Large intestine (tissue), 3 donors: ENCODE data around the gene CCDC33. TPM values are rescaled to one million over a fixed set of nuclear protein-coding genes. Genes with fewer than 3 reads are reported as not detected.
"Not testable (repeated sequence)": the region's sequence is repeated elsewhere in the genome, so short reads cannot be mapped to it uniquely, and the experiment has no call there.

Source experiments
- DNase-seq, 2 donors: peaks; one replicate each; pipeline versions ENCODE4 v3.0.0 to v3.0.0-alpha.2; 2013
- H3K27ac ChIP-seq: one replicate; pipeline ENCODE4 v1.5.1; 2013; ENCODE audit warnings: low read length
- H3K27me3 ChIP-seq: 2 replicates; pipeline ENCODE4 v1.6.1; 2013; ENCODE audit warnings: low read length; ENCODE audit not compliant: control insufficient read depth, insufficient read depth
- H3K36me3 ChIP-seq: 2 replicates; pipeline ENCODE4 v1.6.1; 2013; ENCODE audit warnings: low read length; ENCODE audit not compliant: control insufficient read depth, insufficient read depth
- H3K4me1 ChIP-seq: one replicate; pipeline ENCODE4 v1.6.1; 2013; ENCODE audit warnings: low read length; ENCODE audit not compliant: control insufficient read depth, insufficient read depth
- H3K4me3 ChIP-seq: one replicate; pipeline ENCODE4 v1.5.1; 2013; ENCODE audit warnings: low read length
- H3K9me3 ChIP-seq: one replicate; pipeline ENCODE4 v1.6.1; 2013; ENCODE audit warnings: mild to moderate bottlenecking, low read depth, low read length, moderate library complexity; ENCODE audit not compliant: control insufficient read depth
- WGBS: methylation state at CpG from one replicate; pipeline ENCODE4 v1.1.5; 2013; ENCODE audit warnings: low lambda C conversion rate; ENCODE audit not compliant: insufficient coverage; 5-methylcytosine and 5-hydroxymethylcytosine counted together
- polyA plus RNA-seq: library from polyadenylated mRNA; unstranded; fragments of 120-200 nt; gene quantifications from one replicate; pipeline ENCODE4 v1.2.1, GENCODE V29; 2013

CCDC33 gene
- polyA plus RNA-seq, 1 donor, result 2.2 TPM

DNA sequence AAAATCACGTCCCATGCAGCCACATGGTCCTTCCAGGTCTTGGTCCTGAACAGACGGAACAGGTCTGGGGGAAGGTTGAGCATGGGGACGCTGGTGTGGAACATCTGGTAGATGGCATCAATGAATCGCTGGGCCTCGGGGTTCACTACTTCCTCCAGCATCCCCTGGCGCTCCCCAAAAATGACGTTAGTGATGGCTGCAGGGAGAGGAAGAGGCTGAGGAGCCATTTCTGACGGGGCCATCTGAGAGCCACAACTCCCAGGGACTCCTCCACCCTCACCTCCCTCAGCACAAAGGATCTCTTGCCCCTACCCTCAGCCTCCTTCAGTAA lies 107.6 kb downstream of the CCDC33 start:
- no peaks in the 10 kb centered on the region for H3K36me3 ChIP-seq
- DNase-seq, result no peak
- no CpG with 5 or more reads among the region's 8 CpGs for WGBS
- H3K27ac ChIP-seq, result no peak overlapping the region
- no peaks in the 10 kb centered on the region for H3K4me1 ChIP-seq
- no peak overlapping the region for H3K4me3 ChIP-seq
- H3K9me3 ChIP-seq, result no peaks in the 10 kb centered on the region
- peaks cover 3% of the 10 kb centered on the region for H3K27me3 ChIP-seq

DNA sequence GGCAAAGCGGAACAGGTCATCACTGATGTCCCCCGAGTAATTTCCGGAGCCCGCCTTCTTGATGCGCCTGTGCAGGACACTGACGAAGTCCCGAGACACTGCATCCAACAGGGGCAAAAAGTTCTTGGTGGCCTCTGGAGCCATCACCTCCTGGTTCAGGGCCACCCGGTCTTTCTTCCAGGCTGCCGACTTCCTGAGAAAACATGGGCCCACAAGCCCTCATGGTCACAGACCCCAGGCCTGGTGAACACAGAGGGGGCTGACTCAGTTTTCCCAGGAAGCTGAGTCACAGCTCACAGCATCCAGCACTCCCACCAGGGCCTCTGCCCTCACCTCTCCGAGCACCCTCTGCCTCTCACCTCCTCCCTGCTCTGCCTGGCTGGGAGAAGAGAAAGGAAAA lies 108.9 kb downstream of the CCDC33 start:
- no peak overlapping the region for H3K27ac ChIP-seq
- H3K4me1 ChIP-seq, result no peaks in the 10 kb centered on the region
- peaks cover 3% of the 10 kb centered on the region for H3K27me3 ChIP-seq
- H3K36me3 ChIP-seq, result no peaks in the 10 kb centered on the region
- WGBS, result no CpG with 5 or more reads among the region's 10 CpGs
- no peak overlapping the region for H3K4me3 ChIP-seq
- no peaks in the 10 kb centered on the region for H3K9me3 ChIP-seq
- no peak for DNase-seq

DNA sequence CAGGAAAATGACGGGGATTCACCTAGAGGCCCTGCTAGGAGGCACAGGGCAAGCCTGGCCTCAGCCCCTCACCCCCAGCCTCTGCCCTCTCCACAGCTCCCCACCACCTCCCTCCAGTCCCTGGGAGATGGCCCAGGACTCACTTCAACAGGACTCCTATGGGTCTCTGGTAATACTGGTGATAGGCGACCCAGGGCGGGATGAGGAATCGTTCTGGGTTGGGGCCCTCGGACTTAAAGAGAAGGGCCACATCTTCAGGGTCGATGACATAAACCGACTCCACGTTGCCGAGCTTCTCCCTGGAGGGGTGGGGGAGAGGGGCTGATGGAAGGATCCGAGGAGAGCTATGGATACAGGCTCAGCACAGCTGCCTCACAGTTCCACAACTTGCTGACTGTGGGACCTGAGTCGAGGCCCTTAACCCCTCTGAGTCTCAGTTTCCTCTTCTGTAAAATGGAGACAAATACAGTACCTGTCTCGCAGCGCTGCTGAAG lies 111.7 kb downstream of the CCDC33 start:
- Histone ChIP-seq H3K4me1 (no peaks in the 10 kb centered on the region), H3K36me3 (no peaks in the 10 kb centered on the region), H3K27me3 (no peaks in the 10 kb centered on the region), H3K9me3 (no peaks in the 10 kb centered on the region), H3K27ac (no peak overlapping the region), H3K4me3 (no peak overlapping the region)
- WGBS, result no CpG with 5 or more reads among the region's 13 CpGs
- DNase-seq, result no peak

- no peak overlapping the region for H3K4me3 ChIP-seq
- no peaks in the 10 kb centered on the region for H3K36me3 ChIP-seq
- no peaks in the 10 kb centered on the region for H3K9me3 ChIP-seq
- no peaks in the 10 kb centered on the region for H3K27me3 ChIP-seq
- H3K27ac ChIP-seq, result no peak overlapping the region
- no peak for DNase-seq
- WGBS, result 83% methylated on average over 1 of the region's 3 CpGs
- no peaks in the 10 kb centered on the region for H3K4me1 ChIP-seq
Measured at GRCh38 chr15:74349241-74349778, 113.2 kb downstream of the CCDC33 start.

DNA sequence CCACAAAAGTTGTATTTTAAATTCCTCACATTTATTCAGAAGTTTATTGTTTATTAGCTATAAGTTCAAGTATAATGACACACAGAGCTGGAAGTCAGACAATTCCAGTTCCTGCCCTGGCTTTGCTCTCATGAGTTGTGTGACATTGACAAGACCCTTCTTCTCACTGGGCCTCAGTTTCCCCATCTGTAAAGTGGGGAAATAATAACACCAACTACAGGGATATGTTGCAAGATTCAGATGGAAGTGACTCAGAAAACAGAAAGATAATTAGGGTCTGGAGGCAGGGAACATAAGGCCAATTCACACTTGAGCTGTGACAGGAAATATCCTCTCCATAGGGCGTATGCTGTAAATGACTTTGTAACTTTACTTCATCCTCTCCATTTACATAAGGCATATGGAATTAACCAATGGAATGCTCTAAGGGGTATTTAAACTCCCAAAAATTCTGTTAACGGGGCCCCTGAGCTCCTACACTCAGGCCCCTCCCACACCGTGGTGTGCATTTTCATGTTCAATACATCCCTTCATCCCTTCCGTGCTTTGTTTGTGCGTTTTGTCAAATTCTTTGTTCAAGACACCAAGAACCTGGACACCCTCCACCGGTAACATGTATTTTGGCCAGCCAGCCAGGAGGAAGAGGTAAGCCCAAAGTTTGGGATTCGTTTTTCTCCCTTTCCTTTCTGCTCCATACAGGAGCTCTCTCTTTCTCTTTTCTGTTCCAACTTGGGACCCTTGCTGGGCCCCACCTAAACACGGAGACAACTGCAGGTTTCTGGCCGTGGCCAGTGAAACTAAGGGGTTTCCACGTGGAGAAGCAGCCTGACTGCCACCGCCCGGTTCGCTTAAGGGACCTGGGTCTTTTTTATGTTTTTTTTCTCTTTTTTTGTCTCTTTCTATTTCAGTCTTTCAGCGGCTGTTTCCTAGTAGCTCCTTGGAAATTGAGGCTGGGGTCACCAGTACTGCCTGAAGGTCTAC lies 114.5 kb downstream of the CCDC33 start:
- no peaks in the 10 kb centered on the region for H3K36me3 ChIP-seq
- no peaks in the 10 kb centered on the region for H3K9me3 ChIP-seq
- H3K4me1 ChIP-seq, result no peaks in the 10 kb centered on the region
- no peaks in the 10 kb centered on the region for H3K27me3 ChIP-seq
- DNase-seq, result no peak
- WGBS, result 84% methylated on average over 6 of the region's 14 CpGs
- no peak overlapping the region for H3K4me3 ChIP-seq
- no peak overlapping the region for H3K27ac ChIP-seq

- Histone ChIP-seq H3K27me3 (no peaks in the 10 kb centered on the region), H3K27ac (no peak overlapping the region), H3K4me1 (no peaks in the 10 kb centered on the region), H3K4me3 (no peak overlapping the region), H3K36me3 (no peaks in the 10 kb centered on the region), H3K9me3 (no peaks in the 10 kb centered on the region)
- 17% methylated on average over 1 of the region's 3 CpGs for WGBS
- no peak for DNase-seq
Measured at GRCh38 chr15:74351670-74352069, 115.5 kb downstream of the CCDC33 start.

GRCh38 chr15:74352393-74352910 lies 116.3 kb downstream of the CCDC33 start:
- Histone ChIP-seq H3K4me1 (no peaks in the 10 kb centered on the region), H3K27me3 (no peaks in the 10 kb centered on the region), H3K27ac (no peak overlapping the region), H3K9me3 (no peaks in the 10 kb centered on the region), H3K36me3 (no peaks in the 10 kb centered on the region), H3K4me3 (no peak overlapping the region)
- DNase-seq, result no peak
- WGBS, result no CpG with 5 or more reads among the region's 3 CpGs

DNA sequence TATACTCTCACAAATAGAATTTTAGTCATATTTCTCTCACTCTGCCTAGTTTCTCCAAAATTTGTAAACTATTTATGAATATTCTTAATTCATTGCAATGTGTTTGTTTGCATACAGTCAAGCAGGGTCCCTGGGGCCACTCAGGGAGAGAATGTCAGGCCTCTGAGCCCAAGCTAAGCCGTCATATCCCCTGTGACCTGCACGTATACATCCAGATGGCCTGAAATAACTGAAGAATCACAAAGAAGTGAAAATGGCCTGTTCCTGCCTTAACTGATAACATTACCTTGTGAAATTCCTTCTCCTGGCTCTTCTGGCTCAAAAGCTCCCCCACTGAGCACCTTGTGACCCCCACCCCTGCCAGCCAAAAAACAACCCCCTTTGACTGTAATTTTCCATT lies 117.9 kb downstream of the CCDC33 start:
- not testable (repeated sequence) for H3K4me1 ChIP-seq, H3K27me3 ChIP-seq, H3K27ac ChIP-seq, H3K4me3 ChIP-seq, DNase-seq, H3K9me3 ChIP-seq, H3K36me3 ChIP-seq
- no CpG with 5 or more reads among the region's 2 CpGs for WGBS

DNA sequence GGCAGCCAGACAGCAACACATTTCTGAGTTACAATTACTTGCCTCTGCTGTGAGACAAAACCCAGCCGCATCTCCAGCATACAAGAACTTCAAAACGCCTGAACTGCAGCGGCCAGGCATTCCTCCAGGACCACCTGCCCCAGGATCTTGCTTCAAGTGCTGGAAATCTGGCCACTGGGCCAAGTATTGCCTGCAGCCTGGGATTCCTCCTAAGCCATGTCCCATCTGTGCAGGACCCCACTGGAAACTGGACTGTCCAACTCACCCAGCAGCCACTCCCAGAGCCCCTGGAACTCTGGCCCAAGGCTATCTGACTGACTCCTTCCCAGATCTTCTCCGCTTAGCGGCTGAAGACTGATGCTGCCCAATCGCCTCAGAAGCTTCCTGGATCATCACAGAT lies 119.9 kb downstream of the CCDC33 start:
- not testable (repeated sequence) for H3K27ac ChIP-seq, H3K36me3 ChIP-seq, H3K4me3 ChIP-seq, H3K9me3 ChIP-seq, DNase-seq, H3K27me3 ChIP-seq, H3K4me1 ChIP-seq
- WGBS, result 90% methylated on average over 2 of the region's 6 CpGs

DNA sequence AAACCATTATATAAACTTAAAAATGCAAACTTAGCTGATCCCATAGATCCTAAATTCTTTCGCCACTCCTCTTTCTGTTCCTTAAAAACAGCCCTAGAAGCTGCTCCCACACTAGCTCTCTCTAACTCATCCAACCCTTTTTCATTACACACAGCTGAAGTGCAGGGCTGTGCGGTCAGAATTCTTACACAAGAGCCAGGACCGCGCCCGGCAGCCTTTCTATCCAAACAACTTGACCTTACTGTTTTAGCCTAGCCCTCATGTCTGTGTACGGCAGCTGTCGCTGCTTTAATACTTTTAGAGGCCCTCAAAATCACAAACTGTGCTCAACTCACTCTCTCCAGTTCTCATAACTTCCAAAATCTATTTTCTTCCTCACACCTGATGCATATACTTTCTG lies 121.4 kb downstream of the CCDC33 start:
- not testable (repeated sequence) for DNase-seq, H3K9me3 ChIP-seq, H3K27ac ChIP-seq, H3K36me3 ChIP-seq, H3K4me3 ChIP-seq, H3K27me3 ChIP-seq, H3K4me1 ChIP-seq
- WGBS, result 100% methylated on average over 1 of the region's 7 CpGs
